ENCODE data around the gene RPTOR.

The RPTOR gene

DNA sequence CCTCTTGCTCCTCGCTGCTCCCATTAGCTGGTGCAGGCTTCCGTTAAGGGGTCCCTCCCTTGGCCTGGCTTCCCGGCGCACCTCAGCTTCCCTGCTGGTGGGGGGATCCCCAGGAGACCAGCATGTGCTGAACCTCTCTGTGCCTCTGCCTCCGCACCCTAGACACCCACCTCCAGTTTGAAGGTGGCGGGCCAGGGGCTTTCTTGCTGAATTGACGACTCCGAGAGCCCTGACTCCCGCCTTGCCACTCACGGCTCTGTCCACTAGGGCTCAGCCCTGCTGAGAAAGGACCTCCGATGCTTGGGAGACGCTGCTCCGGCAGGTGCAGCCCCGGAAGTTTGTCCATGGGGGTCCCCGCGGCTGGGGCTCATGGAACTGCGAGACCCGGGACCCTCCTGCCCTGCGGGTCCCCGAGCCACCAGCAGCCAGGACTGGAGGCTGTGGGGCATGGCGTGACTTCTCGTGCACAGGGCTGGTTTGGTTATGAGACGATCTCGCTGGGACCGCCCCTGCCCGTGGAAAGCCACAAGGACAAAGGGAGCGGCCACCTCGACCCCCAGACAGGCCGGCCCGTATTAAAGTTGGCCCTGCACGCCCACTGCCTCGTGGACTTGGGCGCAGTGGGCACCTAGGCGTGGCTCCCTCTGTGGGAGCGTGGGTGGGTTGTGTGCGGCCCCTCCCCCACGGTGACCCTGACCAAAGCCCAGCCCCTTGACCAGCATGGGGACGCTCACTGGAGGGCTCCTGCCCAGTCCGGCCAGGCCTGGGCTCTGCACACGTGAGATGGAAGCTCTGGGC is 455.1 kb downstream of the RPTOR start:
- Histone ChIP-seq H3K9ac (no peak overlapping the region), H3K4me1 (peaks cover 0 to 6% (median 3%) of the 10 kb centered on the region in 10 experiments; a peak in 6 of 20 replicates), H4K20me1 (peaks cover 3 to 92% (median 60%) of the 10 kb centered on the region in 11 experiments; a peak in 18 of 22 replicates), H3K27ac (no peak overlapping the region), H3K9me3 (replicated peaks in 1 of 11) (no peaks in the 10 kb centered on the region), H3K4me3 (no peak overlapping the region), H3K27me3 (peaks cover 43 to 49% (median 46%) of the 10 kb centered on the region in 11 experiments), H3K4me2 (no peak overlapping the region), H3K36me3 (peaks cover 53 to 61% (median 57%) of the 10 kb centered on the region in 11 experiments)
- TF ChIP-seq Cebpa-rat (IDR thresholded peaks at IDR 0.05), result no peak

DNA sequence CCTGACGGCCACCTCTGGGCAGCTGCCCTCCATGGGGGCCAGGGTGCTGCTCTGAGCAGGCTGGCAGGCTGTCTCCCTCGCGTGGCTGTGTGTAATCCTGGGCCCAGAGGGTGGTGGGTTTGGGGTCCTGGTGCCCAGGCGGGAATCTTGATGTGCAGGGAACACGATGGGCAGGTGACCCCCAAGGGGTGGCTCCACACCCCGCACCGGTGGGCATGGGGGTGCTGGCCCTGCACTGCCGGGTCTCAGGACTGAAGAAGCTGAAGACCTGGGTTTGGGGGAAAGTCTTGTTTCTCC is 455.6 kb downstream of the RPTOR start:
- Histone ChIP-seq H3K27ac (no peak overlapping the region), H3K4me1 (peaks cover 0 to 6% (median 3%) of the 10 kb centered on the region in 10 experiments; a peak in 6 of 20 replicates), H3K4me3 (no peak overlapping the region), H3K9me3 (replicated peaks in 1 of 11) (no peaks in the 10 kb centered on the region), H3K4me2 (no peak overlapping the region), H3K27me3 (peaks cover 49 to 54% (median 52%) of the 10 kb centered on the region in 11 experiments), H4K20me1 (peaks cover 3 to 89% (median 58%) of the 10 kb centered on the region in 11 experiments; a peak in 18 of 22 replicates), H3K9ac (no peak overlapping the region), H3K36me3 (peaks cover 49 to 57% (median 52%) of the 10 kb centered on the region in 11 experiments)
- no peak for TF ChIP-seq Cebpa-rat (IDR thresholded peaks at IDR 0.05)

DNA sequence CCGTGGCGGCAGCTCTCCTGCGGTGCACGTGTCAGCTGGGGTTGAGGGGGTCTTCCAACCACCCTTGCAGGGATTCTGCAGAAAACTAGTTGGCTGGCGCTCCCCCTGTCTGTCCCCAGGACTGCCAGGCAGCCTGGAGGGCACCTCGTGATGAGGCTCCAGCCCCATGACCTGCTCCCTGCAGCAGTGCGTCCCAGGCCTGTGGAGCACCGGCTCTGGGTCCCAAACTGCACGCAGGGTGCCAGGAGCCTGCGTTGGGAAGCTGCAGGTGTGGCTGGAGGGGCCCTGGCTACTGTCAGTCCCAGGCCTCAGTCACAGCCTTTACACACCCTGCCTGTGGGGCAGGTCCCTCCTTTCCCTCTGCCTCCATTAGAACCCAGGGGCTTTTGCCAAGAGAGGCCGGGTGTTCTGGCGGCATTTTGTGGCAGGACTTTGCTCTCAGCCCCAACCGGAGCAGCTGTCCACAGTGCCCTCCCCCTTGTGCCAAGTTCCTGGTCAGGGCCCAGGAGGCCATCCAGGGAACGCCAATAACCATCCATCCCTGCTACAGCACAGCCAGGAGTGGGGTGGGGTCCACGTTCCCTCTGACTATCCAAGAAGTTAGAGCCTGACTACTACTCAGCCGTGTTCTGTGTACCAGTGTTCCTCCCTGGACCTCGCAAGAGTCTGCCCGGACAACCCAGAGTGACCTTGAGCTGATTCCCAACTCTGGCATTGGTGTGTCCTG is 456.2 kb downstream of the RPTOR start:
- Histone ChIP-seq H3K4me2 (no peak overlapping the region), H4K20me1 (peaks cover 3 to 86% (median 57%) of the 10 kb centered on the region in 11 experiments; a peak in 18 of 22 replicates), H3K4me3 (no peak overlapping the region), H3K36me3 (peaks cover 44 to 52% (median 47%) of the 10 kb centered on the region in 11 experiments), H3K9me3 (replicated peaks in 1 of 11) (no peaks in the 10 kb centered on the region), H3K27me3 (peaks cover 54 to 60% (median 57%) of the 10 kb centered on the region in 11 experiments), H3K4me1 (peaks cover 0 to 6% (median 3%) of the 10 kb centered on the region in 10 experiments; a peak in 6 of 20 replicates), H3K27ac (no peak overlapping the region), H3K9ac (no peak overlapping the region)
- TF ChIP-seq Cebpa-rat (IDR thresholded peaks at IDR 0.05), result no peak

DNA sequence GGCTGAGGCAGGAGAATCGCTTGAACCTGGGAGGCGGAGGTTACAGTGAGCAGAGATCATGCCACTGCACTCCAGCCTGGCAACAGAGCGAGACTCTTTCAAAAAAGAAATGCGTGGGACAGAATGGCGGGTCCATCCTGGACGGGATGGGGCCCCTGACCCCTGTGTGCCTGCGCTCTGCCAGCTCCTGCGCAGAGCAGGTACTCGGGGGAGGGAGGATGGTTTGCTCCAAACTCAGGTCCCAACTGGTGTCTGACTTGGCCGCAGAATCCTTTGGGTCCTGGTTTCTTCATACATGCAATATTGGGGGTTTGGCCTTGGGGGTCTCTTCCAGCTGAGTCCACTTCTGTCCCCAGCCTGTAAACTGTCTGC is 457.4 kb downstream of the RPTOR start:
- Histone ChIP-seq H3K36me3 (peaks cover 31 to 40% (median 35%) of the 10 kb centered on the region in 11 experiments), H3K27ac (no peak overlapping the region), H3K4me2 (no peak overlapping the region), H4K20me1 (peaks cover 3 to 90% (median 57%) of the 10 kb centered on the region in 11 experiments; a peak in 18 of 22 replicates), H3K27me3 (peaks cover 66 to 71% (median 69%) of the 10 kb centered on the region in 11 experiments), H3K9me3 (replicated peaks in 1 of 11) (no peaks in the 10 kb centered on the region), H3K9ac (no peak overlapping the region), H3K4me1 (peaks cover 0 to 6% (median 3%) of the 10 kb centered on the region in 10 experiments; a peak in 6 of 20 replicates), H3K4me3 (no peak overlapping the region)
- TF ChIP-seq Cebpa-rat (IDR thresholded peaks at IDR 0.05), result no peak

DNA sequence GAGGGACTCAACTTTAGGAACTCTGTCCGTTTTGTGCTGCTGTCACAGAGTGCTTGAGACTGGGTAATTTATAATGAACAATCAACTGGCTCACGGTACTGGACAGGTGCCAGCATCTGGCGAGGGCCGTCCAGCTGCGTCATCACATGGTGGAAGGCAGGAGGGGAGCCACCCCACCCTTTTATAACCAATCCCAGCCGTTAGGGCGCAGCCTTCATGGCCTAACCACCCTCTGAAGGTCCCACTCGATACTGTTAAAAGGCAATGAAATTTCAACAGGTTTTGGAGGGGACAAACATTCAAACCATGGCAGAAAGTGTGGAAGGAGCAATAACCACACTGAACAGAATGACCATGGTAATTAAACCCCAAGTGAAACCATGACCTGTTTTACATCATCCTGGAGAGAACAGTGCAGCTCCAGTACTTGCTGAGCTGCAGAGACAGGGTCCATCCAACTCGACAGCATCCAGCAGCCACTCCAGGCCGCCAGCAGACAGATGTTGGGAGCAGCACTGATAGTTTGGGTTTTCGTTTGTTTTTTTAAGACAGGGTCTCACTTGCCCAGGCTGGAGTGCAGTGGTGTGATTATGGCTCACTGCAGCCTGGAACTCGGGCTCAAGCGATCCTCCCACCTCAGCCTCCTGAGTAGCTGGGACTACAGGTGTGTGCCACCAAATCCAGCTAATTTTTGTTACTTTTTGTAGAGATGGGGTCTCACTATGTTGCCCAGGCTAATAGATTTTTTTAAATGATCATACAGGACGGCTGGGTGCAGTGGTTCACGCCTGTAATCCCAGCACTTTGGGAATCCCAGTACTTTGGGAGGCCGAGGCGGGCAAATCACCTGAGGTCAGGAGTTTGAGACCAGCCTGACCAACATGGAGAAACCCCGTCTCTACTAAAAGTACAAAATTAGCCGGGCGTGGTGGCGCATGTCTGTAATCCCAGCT is 458.0 kb downstream of the RPTOR start:
- H3K9ac ChIP-seq, result no peak overlapping the region
- no peaks in the 10 kb centered on the region for H3K9me3 ChIP-seq (replicated peaks in 1 of 11)
- no peak overlapping the region for H3K4me2 ChIP-seq

DNA sequence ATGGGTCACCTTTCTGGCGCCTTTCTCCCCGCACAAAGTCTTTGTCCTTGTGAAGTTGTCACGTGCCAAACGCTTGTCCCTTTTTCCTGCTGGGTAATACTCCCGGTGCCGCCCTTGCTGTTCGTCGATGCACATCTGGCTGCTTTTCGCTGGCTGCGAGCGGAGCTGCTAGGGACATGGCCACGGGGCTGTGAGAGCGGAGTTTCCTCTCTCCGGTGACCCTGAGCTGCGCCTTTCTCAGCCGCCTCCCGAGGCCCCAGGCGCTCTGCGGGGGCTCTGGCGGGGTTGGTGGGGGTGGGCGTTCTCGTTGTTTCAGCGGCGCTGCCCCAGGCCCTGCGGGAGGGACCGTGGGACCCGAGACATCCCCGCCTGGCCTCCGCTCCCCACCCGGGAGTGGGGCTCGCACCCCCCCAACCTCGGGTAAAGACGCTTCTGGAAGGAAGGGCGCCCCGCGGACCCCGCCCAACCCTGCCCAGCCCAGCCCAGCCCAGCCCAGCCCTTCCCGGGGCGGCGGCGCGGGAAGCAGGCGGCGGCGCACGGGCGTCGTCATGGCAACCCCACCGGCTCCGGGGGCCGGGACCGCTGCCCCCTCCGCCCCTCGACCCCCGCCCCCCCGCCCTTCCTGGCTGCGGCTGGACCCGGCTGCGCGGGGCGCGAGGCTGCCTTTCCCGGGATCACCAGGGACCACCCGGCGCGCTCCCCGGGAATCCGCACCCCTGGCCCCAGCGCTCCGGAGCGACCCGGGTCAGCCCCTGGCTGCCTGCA is 459.3 kb downstream of the RPTOR start:
- peaks cover 67 to 86% (median 78%) of the 10 kb centered on the region in 11 experiments for H3K27me3 ChIP-seq
- peak overlapping the region in 2 of 10 experiments; percentile 24 to 42; a peak in 2 of 20 replicates for H3K4me3 ChIP-seq
- H3K36me3 ChIP-seq, result peaks cover 14 to 21% (median 16%) of the 10 kb centered on the region in 11 experiments

More for the DNA sequence above, 458.0 kb downstream of the RPTOR start:
- peaks cover 25 to 33% (median 28%) of the 10 kb centered on the region in 11 experiments for H3K36me3 ChIP-seq
- H3K4me1 ChIP-seq, result peaks cover 0 to 6% (median 3%) of the 10 kb centered on the region in 10 experiments; a peak in 6 of 20 replicates
- H3K27me3 ChIP-seq, result peaks cover 67 to 77% (median 74%) of the 10 kb centered on the region in 11 experiments
- H4K20me1 ChIP-seq, result peaks cover 3 to 86% (median 58%) of the 10 kb centered on the region in 11 experiments; a peak in 18 of 22 replicates
- no peak overlapping the region for H3K4me3 ChIP-seq
- H3K27ac ChIP-seq, result no peak overlapping the region
- no peak for TF ChIP-seq Cebpa-rat (IDR thresholded peaks at IDR 0.05)

DNA sequence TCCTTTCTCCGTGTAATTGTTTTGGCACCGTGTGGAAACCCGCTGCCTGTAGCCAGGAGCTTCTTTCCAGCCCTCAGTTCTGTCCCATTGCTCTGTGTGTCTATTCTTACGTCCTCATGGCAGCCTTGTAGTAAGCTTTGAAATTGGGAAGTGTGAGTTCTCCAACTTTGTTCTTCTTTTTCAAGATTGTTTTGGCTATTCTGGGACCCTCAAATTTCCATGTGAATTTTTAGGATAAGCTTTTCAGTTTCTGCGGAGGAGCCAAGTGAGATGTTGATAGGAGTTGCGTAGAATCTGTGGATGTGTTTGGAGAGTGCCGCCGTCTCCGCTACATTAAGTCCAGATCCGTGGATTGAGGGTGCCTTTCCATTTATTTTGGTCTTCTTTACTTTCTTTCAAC is 462.3 kb downstream of the RPTOR start:
- no peak overlapping the region for H3K9ac ChIP-seq
- H3K36me3 ChIP-seq, result peaks cover 0 to 4% (median 0%) of the 10 kb centered on the region in 11 experiments; a peak in 1 of 22 replicates
- H3K27ac ChIP-seq, result no peak overlapping the region
- peak overlapping the region in 1 of 11 experiments; percentile 14; a peak in 1 of 22 replicates for H3K4me2 ChIP-seq
- no peak overlapping the region for H3K4me3 ChIP-seq
- H3K27me3 ChIP-seq, result peaks cover 46 to 67% (median 60%) of the 10 kb centered on the region in 11 experiments
- peaks cover 15 to 22% (median 18%) of the 10 kb centered on the region in 11 experiments for H3K9me3 ChIP-seq (replicated peaks in 1 of 11)
- H3K4me1 ChIP-seq, result peaks cover 0 to 14% (median 12%) of the 10 kb centered on the region in 10 experiments; a peak in 16 of 20 replicates
- H4K20me1 ChIP-seq, result peaks cover 0 to 44% (median 23%) of the 10 kb centered on the region in 11 experiments; a peak in 14 of 22 replicates
- no peak for TF ChIP-seq Cebpa-rat (IDR thresholded peaks at IDR 0.05)

More for the DNA sequence above, 459.3 kb downstream of the RPTOR start:
- TF ChIP-seq Cebpa-rat (IDR thresholded peaks at IDR 0.05), result no peak
- H3K4me2 ChIP-seq, result peak overlapping the region in 7 of 11 experiments; percentile 28 to 61 (median 52); a peak in 8 of 22 replicates
- peaks cover 3 to 74% (median 52%) of the 10 kb centered on the region in 11 experiments; a peak in 18 of 22 replicates for H4K20me1 ChIP-seq
- no peak overlapping the region for H3K27ac ChIP-seq
- no peaks in the 10 kb centered on the region for H3K9me3 ChIP-seq (replicated peaks in 1 of 11)
- H3K4me1 ChIP-seq, result peaks cover 0 to 7% (median 5%) of the 10 kb centered on the region in 10 experiments; a peak in 13 of 20 replicates
- no peak overlapping the region for H3K9ac ChIP-seq

Measured in BLaER1 treated with 17β-estradiol and CSF1 and Interleukin-3, amounts not matched to agents 10 nM and 100 nM (cell line).